Glutamatergic neuron (in vitro differentiated cells): ENCODE measurements around the gene AGPAT1. TPM values are rescaled to one million over a fixed set of nuclear protein-coding genes. Genes with fewer than 3 reads are reported as not detected.

Experiments used
- DNase-seq: peaks from one replicate; pipeline ENCODE4 v3.0.0; 2022
- H3K27ac Mint-ChIP-seq: one replicate; pipeline ENCODE4 v1.8.0; 2020; ENCODE audit warnings: mild to moderate bottlenecking, mixed read lengths, inconsistent platforms; ENCODE audit not compliant: unreplicated experiment
- H3K27me3 Mint-ChIP-seq: one replicate; pipeline ENCODE4 v1.8.0; 2020; ENCODE audit warnings: mild to moderate bottlenecking, moderate library complexity, mixed read lengths, inconsistent platforms; ENCODE audit not compliant: unreplicated experiment
- H3K36me3 Mint-ChIP-seq: one replicate; pipeline ENCODE4 v1.8.0; 2020; ENCODE audit warnings: mild to moderate bottlenecking, mixed read lengths, inconsistent platforms; ENCODE audit not compliant: unreplicated experiment
- H3K4me1 Mint-ChIP-seq: one replicate; pipeline ENCODE4 v1.8.0; 2020; ENCODE audit warnings: mild to moderate bottlenecking, low read depth, mixed read lengths, inconsistent platforms; ENCODE audit not compliant: unreplicated experiment
- H3K4me3 Mint-ChIP-seq: one replicate; pipeline ENCODE4 v1.8.0; 2020; ENCODE audit warnings: mild to moderate bottlenecking, mixed read lengths, inconsistent platforms; ENCODE audit not compliant: unreplicated experiment
- H3K9me3 Mint-ChIP-seq: one replicate; pipeline ENCODE4 v1.8.0; 2020; ENCODE audit warnings: mild to moderate bottlenecking, moderate library complexity, mixed read lengths, inconsistent platforms; ENCODE audit not compliant: unreplicated experiment
- total RNA-seq: library from RNA; stranded (reverse); fragmentation: NEBNext Ultra II Directional; extraction: Animal tissue kit (Norgen Biotek cat#: 25700); gene quantifications from one replicate; pipeline ENCODE4 v1.2.1, GENCODE V29; 2021; ENCODE audit not compliant: unreplicated experiment
- TF ChIP-seq, protein P1 (sequence below): fragments of 200-600 bp; sonication (generic); IDR thresholded peaks from one replicate; pipeline ENCODE4 v1.5.0; 2021; ENCODE audit not compliant: partially characterized antibody, unreplicated experiment

Gene AGPAT1
- total RNA-seq, 1 donor from 2014 or later, result 136 TPM

DNA sequence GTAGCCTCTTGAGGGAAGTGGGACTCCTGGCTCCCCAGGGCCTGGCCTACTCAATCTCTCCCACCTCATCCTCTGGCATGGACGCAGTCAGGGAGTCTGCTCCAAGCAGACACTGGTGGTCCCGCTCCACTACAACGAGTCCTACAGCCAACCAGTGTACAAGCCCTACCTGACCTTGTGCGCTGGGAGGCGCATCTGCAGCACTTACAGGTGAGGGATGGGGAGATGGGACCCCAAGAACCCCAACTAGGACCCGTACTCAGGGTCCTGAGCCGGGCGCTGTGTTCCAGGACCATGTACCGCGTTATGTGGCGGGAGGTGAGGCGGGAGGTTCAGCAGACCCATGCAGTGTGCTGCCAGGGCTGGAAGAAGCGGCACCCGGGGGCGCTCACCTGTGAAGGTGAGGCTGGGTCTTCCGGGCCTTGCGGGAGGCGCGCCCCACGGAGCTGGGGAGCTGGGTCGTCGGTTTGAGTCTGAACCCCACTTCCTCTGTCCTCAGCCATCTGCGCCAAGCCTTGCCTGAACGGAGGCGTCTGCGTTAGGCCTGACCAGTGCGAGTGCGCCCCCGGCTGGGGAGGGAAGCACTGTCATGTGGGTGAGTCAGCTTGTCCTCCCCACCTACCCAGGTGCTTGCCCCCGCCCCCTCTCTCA lies 9.3 kb downstream of the AGPAT1 start:
- Mint-ChIP-seq H3K27ac (no peak overlapping the region), H3K4me1 (peaks cover 12% of the 10 kb centered on the region), H3K27me3 (peaks cover 22% of the 10 kb centered on the region), H3K9me3 (peaks cover 21% of the 10 kb centered on the region), H3K36me3 (peaks cover 6% of the 10 kb centered on the region), H3K4me3 (no peak overlapping the region)
- TF ChIP-seq, protein P1, sequence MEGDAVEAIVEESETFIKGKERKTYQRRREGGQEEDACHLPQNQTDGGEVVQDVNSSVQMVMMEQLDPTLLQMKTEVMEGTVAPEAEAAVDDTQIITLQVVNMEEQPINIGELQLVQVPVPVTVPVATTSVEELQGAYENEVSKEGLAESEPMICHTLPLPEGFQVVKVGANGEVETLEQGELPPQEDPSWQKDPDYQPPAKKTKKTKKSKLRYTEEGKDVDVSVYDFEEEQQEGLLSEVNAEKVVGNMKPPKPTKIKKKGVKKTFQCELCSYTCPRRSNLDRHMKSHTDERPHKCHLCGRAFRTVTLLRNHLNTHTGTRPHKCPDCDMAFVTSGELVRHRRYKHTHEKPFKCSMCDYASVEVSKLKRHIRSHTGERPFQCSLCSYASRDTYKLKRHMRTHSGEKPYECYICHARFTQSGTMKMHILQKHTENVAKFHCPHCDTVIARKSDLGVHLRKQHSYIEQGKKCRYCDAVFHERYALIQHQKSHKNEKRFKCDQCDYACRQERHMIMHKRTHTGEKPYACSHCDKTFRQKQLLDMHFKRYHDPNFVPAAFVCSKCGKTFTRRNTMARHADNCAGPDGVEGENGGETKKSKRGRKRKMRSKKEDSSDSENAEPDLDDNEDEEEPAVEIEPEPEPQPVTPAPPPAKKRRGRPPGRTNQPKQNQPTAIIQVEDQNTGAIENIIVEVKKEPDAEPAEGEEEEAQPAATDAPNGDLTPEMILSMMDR, result no peak
- DNase-seq, result peak; percentile 47

DNA sequence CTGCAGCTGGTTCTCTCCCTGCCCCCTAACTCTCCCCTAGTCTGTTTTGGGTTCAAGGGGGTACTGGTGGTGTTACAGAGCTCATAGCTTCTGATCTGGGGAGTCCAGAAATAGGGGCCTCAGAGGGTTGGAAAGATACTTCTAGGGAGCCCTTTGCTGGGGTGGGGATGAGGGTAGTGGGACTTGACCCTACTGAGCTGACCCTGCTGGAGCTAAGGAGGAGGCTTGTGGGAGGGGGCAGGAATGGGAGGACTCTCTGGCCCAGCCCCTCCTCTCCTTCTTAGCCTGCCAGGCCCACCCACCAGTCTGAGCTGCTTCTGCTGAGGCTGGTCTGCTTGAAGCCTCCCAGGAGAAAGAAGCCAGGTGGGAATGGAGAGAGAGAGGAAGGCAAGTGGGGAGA lies 11.6 kb downstream of the AGPAT1 start, which contains the start of gene EGFL8:
Gene EGFL8, plus strand, starts transcription at position 301 of the 400 bp plus-strand sequence. CDS start 1,571 bp downstream, outside the sequence.
- peaks cover 21% of the 10 kb centered on the region for H3K9me3 Mint-ChIP-seq
- DNase-seq, result no peak
- H3K4me3 Mint-ChIP-seq, result peak within 1 kb of the TSS; percentile 43
- H3K27me3 Mint-ChIP-seq, result peaks cover 18% of the 10 kb centered on the region
- H3K36me3 Mint-ChIP-seq, result no peaks in the 10 kb centered on the region
- peaks cover 12% of the 10 kb centered on the region for H3K4me1 Mint-ChIP-seq
- H3K27ac Mint-ChIP-seq, result no peak within 1 kb of the TSS
- TF ChIP-seq, protein P1, result no peak

DNA sequence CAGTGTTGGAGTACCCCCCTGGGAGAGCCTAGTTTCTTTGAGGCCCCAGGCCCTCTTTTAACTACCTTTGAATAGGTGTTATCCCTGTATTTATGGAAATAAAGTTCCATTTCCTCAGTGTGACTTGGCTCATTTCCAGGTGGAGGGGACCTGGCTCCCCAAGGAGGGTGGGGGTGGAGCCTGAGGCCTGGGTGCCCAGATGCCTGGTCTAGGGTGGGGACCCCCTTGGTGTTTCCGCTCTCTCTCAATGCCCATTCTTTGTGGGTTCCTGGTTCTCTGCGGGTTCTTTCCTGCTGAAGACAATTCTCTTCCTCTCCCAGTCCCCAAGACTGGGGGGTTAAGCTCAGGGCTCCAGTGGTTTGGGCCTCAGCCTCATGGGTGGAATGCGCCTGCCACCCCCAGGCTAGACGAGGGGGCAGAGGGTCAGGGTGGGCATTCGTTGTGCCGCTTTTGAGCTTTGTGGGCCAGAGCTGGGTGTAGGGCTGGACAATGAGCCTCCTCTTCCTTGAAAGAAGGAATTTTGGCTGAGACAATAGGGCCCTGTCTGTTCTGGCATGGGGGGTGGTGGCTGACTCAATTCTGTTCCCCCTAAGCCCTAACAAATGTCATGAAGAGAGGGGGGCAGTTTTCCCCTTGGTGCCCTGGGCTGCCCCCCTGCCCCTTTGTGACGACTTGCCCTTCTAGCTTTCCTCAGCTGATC lies 12.2 kb downstream of the AGPAT1 start:
- Mint-ChIP-seq H3K36me3 (no peaks in the 10 kb centered on the region), H3K4me1 (peaks cover 10% of the 10 kb centered on the region), H3K9me3 (peaks cover 21% of the 10 kb centered on the region), H3K27ac (no peak overlapping the region), H3K27me3 (peaks cover 18% of the 10 kb centered on the region), H3K4me3 (peak overlapping the region; percentile 43)
- TF ChIP-seq, protein P1, result no peak
- no peak for DNase-seq

DNA sequence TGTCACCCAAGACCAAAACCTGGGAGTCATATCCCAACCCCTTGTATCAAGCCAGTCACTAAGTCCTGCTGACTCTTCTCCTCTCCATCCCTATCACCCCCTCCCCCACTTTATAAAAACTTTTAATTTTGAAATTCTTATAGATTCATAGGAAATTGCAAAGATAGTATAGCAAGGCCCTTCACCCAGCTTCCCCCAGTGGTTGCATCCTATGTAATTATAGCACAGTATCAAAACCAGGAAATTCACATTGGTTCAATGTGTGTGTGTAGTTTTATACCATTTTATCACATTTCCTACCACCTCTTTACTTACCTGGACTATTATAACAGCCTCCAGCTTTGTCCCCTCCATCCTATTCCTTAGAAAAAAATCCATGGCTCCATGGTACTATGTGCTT lies 17.8 kb downstream of the AGPAT1 start:
- TF ChIP-seq, protein P1, result no peak
- H3K36me3 Mint-ChIP-seq, result no peaks in the 10 kb centered on the region
- H3K27ac Mint-ChIP-seq, result no peak overlapping the region
- no peak for DNase-seq
- peaks cover 9% of the 10 kb centered on the region for H3K27me3 Mint-ChIP-seq
- no peak overlapping the region for H3K4me3 Mint-ChIP-seq
- peaks cover 8% of the 10 kb centered on the region for H3K9me3 Mint-ChIP-seq
- H3K4me1 Mint-ChIP-seq, result peaks cover 7% of the 10 kb centered on the region

DNA sequence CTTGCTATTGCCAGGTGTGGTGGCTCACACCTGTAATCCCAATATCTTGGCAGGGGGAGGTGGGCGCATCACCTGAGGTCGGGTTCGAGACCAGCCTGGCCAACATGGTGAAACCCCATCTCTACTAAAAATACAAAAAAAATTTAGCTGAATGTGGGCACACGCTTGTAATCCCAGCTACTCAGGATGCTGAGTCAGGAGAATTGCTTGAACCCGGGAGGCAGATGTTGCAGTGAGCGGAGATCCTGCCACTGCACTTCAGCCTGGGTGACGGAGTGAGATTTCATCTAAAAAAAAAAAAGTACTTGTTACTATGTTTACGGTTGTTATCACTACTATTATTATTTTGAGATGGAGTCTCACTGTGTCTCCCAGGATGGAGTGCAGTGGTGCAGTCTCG lies 19.0 kb downstream of the AGPAT1 start:
- H3K27me3 Mint-ChIP-seq, result peaks cover 2% of the 10 kb centered on the region

More for the DNA sequence above, 19.0 kb downstream of the AGPAT1 start:
- peaks cover 18% of the 10 kb centered on the region for H3K4me1 Mint-ChIP-seq
- H3K36me3 Mint-ChIP-seq, result no peaks in the 10 kb centered on the region
- H3K27ac Mint-ChIP-seq, result no peak overlapping the region
- H3K9me3 Mint-ChIP-seq, result peaks cover 4% of the 10 kb centered on the region
- TF ChIP-seq, protein P1, result no peak
- no peak overlapping the region for H3K4me3 Mint-ChIP-seq
- DNase-seq, result no peak
